ENCODE data around the gene CFAP92.

GRCh38 chr3:128910006-128910405 is 83.9 kb downstream of the CFAP92 start:
- no peak for TF ChIP-seq POLR2A (IDR thresholded peaks at IDR 0.05)
- TF ChIP-seq CTCF (IDR thresholded peaks at IDR 0.05 in 8 of 11, conservative IDR thresholded peaks at IDR 0.05 in 3 of 11), result no peak
- peak in 1 of 3 donors; percentile 44 for TF ChIP-seq POLR2AphosphoS5 (IDR thresholded peaks at IDR 0.05)

Measured in spleen (tissue), 7 donors.